Stimulated activated CD4-positive, alpha-beta T cell treated with anti-CD3 and anti-CD28 coated beads, Interleukin-12 subunit alpha, Interleukin-12 subunit beta, amount 100 ng/mL, for 24 hours (primary cell): ENCODE data around the gene HSD11B2.

Source experiments
- DNase-seq, 2 experiments: peaks; one replicate each; pipeline ENCODE4 v3.0.0-alpha.2; 2020; ENCODE audit warnings: low read depth in 2 of 2

The HSD11B2 gene

GRCh38 chr16:67396159-67397035 lies 34.5 kb upstream of the HSD11B2 start:
- DNase-seq = no peak

GRCh38 chr16:67397036-67397801 lies 33.7 kb upstream of the HSD11B2 start:
- no peak for DNase-seq

- no peak for DNase-seq
Measured at GRCh38 chr16:67397812-67398545, 32.9 kb upstream of the HSD11B2 start.

DNA sequence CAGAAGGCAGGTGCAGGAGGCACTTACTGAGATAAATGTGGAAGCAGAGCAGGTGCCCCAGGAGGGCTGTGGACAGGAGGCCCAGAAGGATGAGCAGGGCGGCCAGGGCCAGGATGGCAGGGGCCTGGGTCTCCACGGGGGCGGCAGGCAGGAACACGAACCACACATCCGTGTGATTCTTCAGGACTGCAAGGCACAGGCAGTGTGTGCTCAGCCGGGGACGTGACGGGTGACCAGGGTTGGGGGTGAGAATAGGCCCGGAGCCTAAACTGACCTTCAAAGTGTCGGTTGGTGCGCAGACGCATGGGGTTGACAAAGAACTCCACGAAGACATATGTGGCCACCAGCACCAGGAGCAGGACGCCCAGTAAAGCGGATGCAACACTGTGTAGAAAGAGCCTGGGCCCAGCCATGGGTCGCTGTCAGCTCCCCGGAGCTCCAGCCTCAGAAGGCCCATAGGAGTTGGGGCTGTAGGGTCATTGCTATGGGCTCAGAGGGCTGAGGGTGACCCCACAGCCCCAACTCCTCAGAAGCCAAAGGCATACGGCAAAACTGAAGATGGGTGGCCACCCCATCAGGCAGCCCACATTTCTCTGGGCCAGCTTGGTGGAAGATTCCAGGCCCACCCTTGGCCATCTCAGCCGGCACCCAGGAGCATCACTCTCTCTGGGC lies 32.2 kb upstream of the HSD11B2 start:
- no peak for DNase-seq

DNA sequence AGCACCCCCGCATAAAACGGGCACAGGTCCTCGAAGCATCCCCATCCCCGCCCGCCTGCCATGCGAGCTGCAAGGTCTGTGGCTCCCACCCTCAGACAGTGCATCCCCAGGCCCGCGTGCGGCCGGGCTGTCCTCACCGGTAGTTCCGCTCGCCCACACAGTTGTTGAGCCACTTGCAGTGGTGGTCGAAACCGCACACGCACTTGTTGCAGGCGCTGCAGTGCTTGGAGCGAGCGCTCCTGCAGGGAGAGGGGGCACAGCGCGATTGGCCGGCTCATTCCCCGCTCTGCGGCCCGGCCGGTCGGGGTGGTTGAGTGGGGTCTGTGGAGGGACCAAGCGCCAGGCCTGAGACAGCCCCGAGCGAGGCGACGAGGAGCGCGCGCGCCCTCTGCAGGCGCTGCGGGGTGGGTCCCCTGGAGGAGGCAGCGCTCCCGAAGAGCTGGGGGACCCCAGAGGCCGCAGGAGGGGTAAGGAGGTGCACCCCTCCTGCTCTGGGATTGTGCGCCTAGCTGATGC lies 31.6 kb upstream of the HSD11B2 start:
- peak in 1 of 2 experiments; percentile 47 for DNase-seq

DNA sequence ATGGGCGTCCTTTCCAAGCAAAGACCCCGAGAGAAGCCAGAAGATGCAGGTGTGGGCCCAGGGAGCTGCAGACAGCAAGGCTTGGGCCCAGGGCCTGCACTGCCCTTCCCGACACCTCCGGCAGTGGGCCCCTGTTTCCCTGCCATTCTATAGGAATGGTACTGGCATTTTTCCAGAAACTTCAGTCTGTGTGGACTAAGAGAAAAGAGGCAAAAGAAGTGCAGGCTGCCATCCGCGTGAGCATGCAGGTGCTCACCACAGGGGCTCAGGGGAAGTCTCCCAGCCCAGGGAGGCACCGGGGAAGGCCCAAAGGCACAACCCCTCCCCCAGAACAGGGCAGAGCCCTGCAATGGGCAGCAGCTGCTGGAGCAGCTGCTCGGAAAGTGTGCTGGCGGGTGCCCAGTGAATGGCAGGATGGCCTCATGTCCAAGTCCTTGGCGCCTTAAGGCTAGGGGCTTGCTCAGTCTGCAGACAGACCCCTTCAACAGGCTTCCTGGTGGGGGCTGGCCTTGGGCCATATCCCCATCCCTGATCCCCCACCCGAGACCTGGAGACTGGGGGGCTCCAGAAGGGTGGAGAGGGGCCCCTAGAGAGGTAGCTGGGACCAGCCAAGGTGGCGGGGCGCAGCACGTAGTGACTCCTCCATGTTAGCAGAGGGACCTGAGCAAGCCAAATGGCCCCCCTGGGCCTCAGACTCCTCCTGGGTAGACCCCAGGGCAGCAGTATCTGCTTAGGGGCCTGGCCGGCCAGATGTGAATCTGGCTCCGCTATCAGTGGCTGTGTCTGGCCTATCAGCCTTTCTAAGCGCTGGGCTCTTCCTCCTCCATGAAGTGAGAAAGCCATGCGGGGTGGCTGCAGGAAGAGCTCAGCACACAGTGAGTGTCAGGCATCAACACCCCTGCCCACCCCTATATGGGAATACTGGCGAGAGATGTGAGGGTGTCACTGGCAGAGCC lies 30.9 kb upstream of the HSD11B2 start:
- DNase-seq = no peak

GRCh38 chr16:67400901-67401300 lies 30.0 kb upstream of the HSD11B2 start:
- DNase-seq = no peak

DNA sequence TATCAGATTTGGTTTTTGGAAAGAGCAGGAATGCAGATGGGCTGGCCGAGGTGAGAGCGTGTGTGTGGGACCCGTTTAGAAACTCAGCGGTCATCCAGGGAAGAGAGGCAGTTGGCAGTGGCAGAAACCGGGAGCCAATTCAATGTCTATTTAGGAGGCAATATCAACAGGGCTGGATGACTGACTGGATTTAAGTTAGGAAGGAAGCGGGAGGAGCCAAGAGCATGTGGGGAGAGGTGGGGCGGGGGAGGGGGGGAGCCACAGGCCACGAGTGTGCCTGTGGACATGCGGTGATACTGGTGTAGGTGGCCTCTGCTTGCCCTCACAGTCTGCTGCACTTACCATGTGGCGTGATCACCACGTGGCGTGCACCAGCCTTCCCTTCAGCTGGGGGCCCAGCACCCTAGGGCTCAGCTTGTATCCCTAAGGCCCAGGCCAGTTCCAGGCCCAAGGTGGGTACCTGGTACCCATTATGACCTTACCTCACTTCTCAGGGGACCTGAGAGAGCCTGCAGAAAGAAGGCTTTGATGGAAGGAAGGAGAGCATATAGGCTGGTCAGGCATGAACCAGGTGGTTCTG lies 26.9 kb upstream of the HSD11B2 start:
- DNase-seq = no peak

- no peak for DNase-seq
Measured at GRCh38 chr16:67404740-67405226, 26.1 kb upstream of the HSD11B2 start.

DNA sequence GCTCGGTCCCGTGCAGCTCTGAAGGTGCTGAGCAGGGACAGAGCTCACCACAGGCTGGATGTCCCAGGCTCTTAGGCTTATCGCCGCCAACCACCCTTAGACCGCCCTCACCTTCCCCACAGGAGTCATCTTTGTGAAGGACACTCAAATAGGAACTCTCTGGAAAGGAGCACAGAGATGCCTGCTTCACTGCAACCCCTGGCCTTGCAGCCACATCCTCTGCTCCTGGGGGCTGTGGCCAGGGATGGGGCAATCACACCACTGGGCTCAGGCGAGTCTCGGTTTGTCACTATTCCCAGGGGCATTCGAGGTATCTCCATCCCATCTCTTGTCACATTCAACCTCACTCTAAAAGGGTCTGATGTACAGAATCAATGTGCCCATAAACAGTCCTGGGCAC lies 25.6 kb upstream of the HSD11B2 start:
- no peak for DNase-seq

- DNase-seq = no peak
Measured at GRCh38 chr16:67406111-67406971, 24.6 kb upstream of the HSD11B2 start.

DNA sequence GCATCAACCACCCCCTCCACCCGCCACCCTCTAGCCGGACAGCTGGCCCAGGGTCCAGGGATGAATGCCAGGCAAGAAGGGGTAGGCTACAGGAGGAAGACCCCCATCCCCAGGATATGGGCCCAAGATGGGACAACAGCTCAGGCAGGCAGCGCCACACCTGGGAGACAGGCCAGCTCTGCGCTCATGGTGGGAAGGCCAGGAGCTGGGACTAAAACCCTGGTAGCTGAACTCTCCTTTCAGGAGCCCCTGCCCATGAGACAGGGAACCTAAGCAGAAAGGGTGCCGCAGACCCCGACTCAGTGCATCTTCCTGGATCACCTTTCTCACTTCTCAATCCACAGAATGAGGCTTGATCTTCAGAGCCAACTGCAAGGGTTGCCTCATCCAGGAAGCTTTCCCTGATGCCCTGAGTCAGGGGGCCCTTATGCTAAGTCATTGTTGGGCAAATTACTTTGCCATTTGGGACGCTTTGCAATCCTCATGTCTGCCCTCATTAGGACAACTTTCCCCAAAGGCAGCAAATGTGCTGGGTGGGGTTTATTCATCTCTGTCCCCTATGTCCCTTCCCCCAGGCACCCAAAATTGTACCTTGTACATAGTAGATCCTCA lies 23.6 kb upstream of the HSD11B2 start:
- DNase-seq = no peak

GRCh38 chr16:67407788-67408452 lies 23.0 kb upstream of the HSD11B2 start:
- DNase-seq = no peak

DNA sequence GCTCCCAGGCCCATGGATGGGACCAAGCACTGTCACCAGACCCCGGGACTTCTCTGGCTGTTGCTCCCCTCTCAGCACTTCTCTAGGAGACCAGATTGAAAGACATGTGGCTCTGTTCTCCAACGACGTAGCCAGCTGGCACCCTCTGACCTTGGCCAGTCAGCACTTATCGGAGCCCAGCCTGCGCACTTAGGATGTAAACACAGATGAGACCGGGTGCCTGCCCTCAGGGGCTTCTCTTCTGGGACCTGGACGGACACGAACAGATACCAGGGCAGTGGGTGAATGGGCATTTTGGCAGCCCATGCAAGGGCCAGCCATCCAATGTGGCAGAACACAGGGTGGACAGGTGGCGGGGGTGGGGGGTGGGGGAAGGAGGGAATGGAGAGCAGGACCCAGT lies 21.3 kb upstream of the HSD11B2 start:
- no peak for DNase-seq

- no peak for DNase-seq
Measured at GRCh38 chr16:67411339-67411738, 19.6 kb upstream of the HSD11B2 start.

DNA sequence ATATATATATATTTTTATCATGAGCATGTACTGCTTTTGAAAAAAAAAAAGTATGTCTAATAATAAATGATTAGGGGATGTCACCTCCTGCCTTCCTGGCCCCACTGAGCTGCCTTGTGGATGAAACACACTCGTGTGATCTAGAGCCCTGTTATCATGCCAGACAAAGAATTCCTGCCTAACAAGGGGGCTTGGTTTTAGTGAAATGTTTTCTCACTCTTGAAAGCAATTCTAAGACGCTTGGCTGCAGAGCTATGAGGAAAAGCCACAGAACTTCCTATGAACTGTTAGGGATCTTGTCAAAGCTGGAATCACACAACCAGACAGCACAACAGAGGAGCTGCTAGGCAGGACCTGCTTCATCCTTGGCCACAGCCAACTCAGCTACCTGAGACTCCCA lies 18.6 kb upstream of the HSD11B2 start:
- DNase-seq = no peak

- no peak for DNase-seq
Measured at GRCh38 chr16:67413978-67414911, 16.7 kb upstream of the HSD11B2 start.
